DND-41 (cell line): ENCODE data around the gene MCU.

Experiments used
- ATAC-seq: fragments of 200-7000 bp; cut with Tn5 transposase; 3 replicates; pipeline ENCODE4 v1.9.1; 2021; ENCODE audit warnings: low read depth; ENCODE audit not compliant: insufficient read depth
- DNase-seq: peaks from one replicate; pipeline ENCODE4 v3.0.0-alpha.2; 2020
- H2AFZ ChIP-seq: 2 replicates; pipeline ENCODE4 v1.6.0; 2012; ENCODE audit warnings: low read depth, low read length
- H3K27ac ChIP-seq: 2 replicates; pipeline ENCODE4 v1.5.1; 2012; ENCODE audit warnings: low read length, inconsistent platforms
- H3K27me3 ChIP-seq: fragments of 200-600 bp; sonication (generic); 2 replicates; pipeline ENCODE4 v1.6.0; 2012; ENCODE audit warnings: low read length, mild to moderate bottlenecking, inconsistent platforms; ENCODE audit not compliant: insufficient read depth, poor library complexity
- H3K36me3 ChIP-seq: 2 replicates; pipeline ENCODE4 v1.5.1; 2012; ENCODE audit warnings: low read length, inconsistent platforms; ENCODE audit not compliant: insufficient read depth
- H3K4me1 ChIP-seq: 2 replicates; pipeline ENCODE4 v1.5.1; 2012; ENCODE audit warnings: mild to moderate bottlenecking, low read length; ENCODE audit not compliant: insufficient read depth
- H3K4me2 ChIP-seq: 2 replicates; pipeline ENCODE4 v1.6.0; 2012; ENCODE audit warnings: mild to moderate bottlenecking, moderate library complexity, low read length, inconsistent platforms; ENCODE audit not compliant: insufficient read depth
- H3K4me3 ChIP-seq, 2 experiments: fragments of 200-600 bp in 1 of 2; shearing (Covaris generic) in 1 of 2; 2 replicates each; pipeline ENCODE4 v1.5.1; 2012 to 2016; ENCODE audit warnings: inconsistent platforms in 2 of 2, low read length in 2 of 2, mild to moderate bottlenecking in 2 of 2, low read depth in 1 of 2, moderate library complexity in 1 of 2
- H3K79me2 ChIP-seq: 2 replicates; pipeline ENCODE4 v1.6.0; 2012; ENCODE audit warnings: low read length, inconsistent platforms; ENCODE audit not compliant: insufficient read depth
- H3K9ac ChIP-seq: 2 replicates; pipeline ENCODE4 v1.6.0; 2012; ENCODE audit warnings: low read depth, mild to moderate bottlenecking, inconsistent platforms, low read length, moderate library complexity
- H3K9me3 ChIP-seq: 2 replicates; pipeline ENCODE4 v1.5.1; 2012; ENCODE audit warnings: low read length, moderate library complexity, mild to moderate bottlenecking, inconsistent platforms; ENCODE audit not compliant: insufficient read depth, severe bottlenecking
- H4K20me1 ChIP-seq: 2 replicates; pipeline ENCODE4 v1.6.0; 2012; ENCODE audit warnings: low read length; ENCODE audit not compliant: insufficient read depth
- CTCF ChIP-seq: IDR thresholded peaks from 2 replicates; pipeline ENCODE4 v1.5.1; 2012; ENCODE audit warnings: borderline replicate concordance, low read length, moderate library complexity, mild to moderate bottlenecking; ENCODE audit not compliant: poor library complexity, severe bottlenecking; ENCODE audit errors: extremely low read depth
- EZH2 ChIP-seq: IDR thresholded peaks from 3 replicates; pipeline ENCODE4 v1.6.1; 2012; ENCODE audit warnings: borderline replicate concordance, low read depth, mild to moderate bottlenecking, moderate library complexity, low read length, inconsistent platforms; ENCODE audit not compliant: severe bottlenecking

Gene MCU

GRCh38 chr10:72812753-72813430 lies 120.9 kb downstream of the MCU start:
- DNase-seq (no peak), ATAC-seq (no peak)
- H3K36me3 ChIP-seq, result no peaks in the 10 kb centered on the region
- TF ChIP-seq EZH2 (no peak), CTCF (no peak)
- no peaks in the 10 kb centered on the region for H3K79me2 ChIP-seq
- no peaks in the 10 kb centered on the region for H3K4me1 ChIP-seq
- no peaks in the 10 kb centered on the region; the same call in 1 of the 2 replicates for H4K20me1 ChIP-seq
- no peaks in the 10 kb centered on the region for H3K27me3 ChIP-seq
- H3K4me3 ChIP-seq, result no peak overlapping the region
- H2AFZ ChIP-seq, result no peak overlapping the region
- no peak overlapping the region for H3K4me2 ChIP-seq
- H3K9ac ChIP-seq, result no peak overlapping the region
- H3K27ac ChIP-seq, result no peak overlapping the region
- no peaks in the 10 kb centered on the region for H3K9me3 ChIP-seq

GRCh38 chr10:72814099-72814790 lies 122.3 kb downstream of the MCU start:
- no peaks in the 10 kb centered on the region for H3K9me3 ChIP-seq
- H2AFZ ChIP-seq, result no peak overlapping the region
- no peak for DNase-seq
- H3K36me3 ChIP-seq, result no peaks in the 10 kb centered on the region
- no peak for ATAC-seq
- no peak overlapping the region for H3K4me3 ChIP-seq
- H3K4me1 ChIP-seq, result no peaks in the 10 kb centered on the region
- no peak overlapping the region for H3K27ac ChIP-seq
- H3K27me3 ChIP-seq, result no peaks in the 10 kb centered on the region
- H3K9ac ChIP-seq, result no peak overlapping the region
- TF ChIP-seq CTCF (no peak), EZH2 (no peak)
- no peaks in the 10 kb centered on the region; the same call in 1 of the 2 replicates for H4K20me1 ChIP-seq
- no peak overlapping the region for H3K4me2 ChIP-seq
- no peaks in the 10 kb centered on the region for H3K79me2 ChIP-seq

DNA sequence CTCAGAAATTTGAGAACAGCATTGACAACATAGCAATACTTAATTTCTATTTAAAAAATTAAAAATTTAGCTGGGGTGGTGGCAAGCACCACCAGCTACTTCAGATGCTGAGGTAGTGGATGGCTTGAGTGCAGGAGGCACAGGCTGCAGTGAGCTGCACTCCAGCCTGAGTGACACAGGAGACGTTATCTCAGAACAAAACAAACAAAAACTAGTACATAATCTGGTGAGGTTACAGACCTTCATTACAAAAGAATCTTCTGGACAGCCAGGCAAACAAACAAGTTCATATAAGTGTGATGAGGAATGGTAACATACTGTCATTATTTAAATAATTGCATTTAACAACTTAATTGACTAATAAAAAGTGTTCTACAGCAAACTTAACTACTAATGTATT lies 124.6 kb downstream of the MCU start:
- Histone ChIP-seq H4K20me1 (no peaks in the 10 kb centered on the region; the same call in 1 of the 2 replicates), H3K4me3 (no peak overlapping the region), H3K4me1 (no peaks in the 10 kb centered on the region), H3K27ac (no peak overlapping the region), H3K36me3 (no peaks in the 10 kb centered on the region), H3K79me2 (peaks cover 2% of the 10 kb centered on the region; the same call in 1 of the 2 replicates), H3K27me3 (no peaks in the 10 kb centered on the region), H2AFZ (no peak overlapping the region), H3K4me2 (no peak overlapping the region), H3K9ac (no peak overlapping the region), H3K9me3 (no peaks in the 10 kb centered on the region)
- no peak for TF ChIP-seq CTCF
- no peak for TF ChIP-seq EZH2
- DNase-seq (no peak), ATAC-seq (no peak)
